B cell (primary cell): ENCODE data around the gene COPS8. TPM values are rescaled to one million over a fixed set of nuclear protein-coding genes. Genes with fewer than 3 reads are reported as not detected.

Source experiments
- ATAC-seq: fragments of 200-7000 bp; cut with Tn5 transposase; one replicate; pipeline ENCODE4 v1.10.0; 2021; ENCODE audit warnings: low read depth, mild to moderate bottlenecking, moderate number of reproducible peaks, moderate library complexity
- CTCF ChIA-PET: fragments of 350-600 bp; sonication (Branson Sonifier 250); formaldehyde crosslinking; loops from one replicate; lab custom pipeline; 2021; ENCODE audit warnings: antibody characterized with exemption, inconsistent platforms; lab: Charles Lee
- POLR2A ChIA-PET: fragments of 350-600 bp; sonication (Branson Sonifier 250); formaldehyde crosslinking; loops from one replicate; lab custom pipeline; 2021; ENCODE audit warnings: antibody characterized with exemption; lab: Charles Lee
- DNase-seq: peaks from one replicate; pipeline ENCODE4 v3.0.0; 2013
- H2AFZ ChIP-seq: 2 replicates; pipeline ENCODE4 v1.6.1; 2012; ENCODE audit warnings: mild to moderate bottlenecking, low read depth, low read length; ENCODE audit not compliant: insufficient read depth, poor library complexity, severe bottlenecking
- H3K27ac ChIP-seq, 2 donors: 1 replicate in 1 of 2; 2 replicates in 1 of 2; pipeline ENCODE4 v1.5.1; 2012 to 2013; ENCODE audit warnings: low read length in 2 of 2, mild to moderate bottlenecking in 2 of 2, moderate library complexity in 1 of 2
- H3K27me3 ChIP-seq, 4 experiments: fragments of 200-600 bp in 1 of 4; sonication (generic) in 1 of 4; replicated peaks in 1 of 4; 1 replicate in 2 of 4; 2 replicates in 2 of 4; pipeline versions ENCODE4 v1.6.1 to v1.7.0; 2013 to 2016; ENCODE audit warnings: low read length in 3 of 4, mild to moderate bottlenecking in 2 of 4, mixed read lengths in 1 of 4, moderate library complexity in 1 of 4; ENCODE audit not compliant: insufficient read depth in 4 of 4, control insufficient read depth in 3 of 4; ENCODE audit errors: control extremely low read depth in 1 of 4
- H3K36me3 ChIP-seq, 2 experiments: replicated peaks in 1 of 2; 1 replicate in 1 of 2; 2 replicates in 1 of 2; pipeline versions ENCODE4 v1.6.1 to v1.7.1; 2013; ENCODE audit warnings: low read length in 1 of 2; ENCODE audit not compliant: insufficient read depth in 2 of 2, control insufficient read depth in 1 of 2; ENCODE audit errors: control extremely low read depth in 1 of 2, extremely low read depth in 1 of 2
- H3K4me1 ChIP-seq, 2 donors: fragments of 200-600 bp in 1 of 2; sonication (generic) in 1 of 2; 1 replicate in 1 of 2; 2 replicates in 1 of 2; pipeline versions ENCODE4 v1.5.1 to v1.6.1; 2013 to 2017; ENCODE audit warnings: low read length in 2 of 2; ENCODE audit not compliant: control insufficient read depth in 2 of 2, insufficient read depth in 2 of 2
- H3K4me2 ChIP-seq: replicated peaks from 2 replicates; pipeline ENCODE3; 2012; ENCODE audit warnings: mild to moderate bottlenecking, low read depth, low read length; ENCODE audit not compliant: poor library complexity, severe bottlenecking
- H3K4me3 ChIP-seq, 5 experiments: fragments of 200-600 bp in 1 of 5; sonication (generic) in 1 of 5; 1 replicate in 3 of 5; 2 replicates in 2 of 5; pipeline versions ENCODE4 v1.5.1 to v1.7.0; 2011 to 2016; ENCODE audit warnings: low read length in 4 of 5, mild to moderate bottlenecking in 4 of 5, low read depth in 2 of 5, control low read depth in 1 of 5, moderate library complexity in 1 of 5; ENCODE audit not compliant: insufficient read depth in 1 of 5; ENCODE audit errors: control extremely low read depth in 1 of 5, extremely low read depth in 1 of 5
- H3K79me2 ChIP-seq: fragments of 200-600 bp; sonication (generic); one replicate; pipeline ENCODE4 v1.6.0; 2016; ENCODE audit warnings: low read length; ENCODE audit not compliant: control insufficient read depth, insufficient read depth
- H3K9ac ChIP-seq: fragments of 200-600 bp; sonication (generic); 2 replicates; pipeline ENCODE4 v1.6.1; 2017; ENCODE audit warnings: mild to moderate bottlenecking, low read length, moderate library complexity
- H3K9me3 ChIP-seq, 3 donors: one replicate each; pipeline versions ENCODE4 v1.6.1 to v1.7.1; 2013; ENCODE audit warnings: low read length in 2 of 3; ENCODE audit not compliant: control insufficient read depth in 2 of 3, insufficient read depth in 1 of 3; ENCODE audit errors: control extremely low read depth in 1 of 3
- H4K20me1 ChIP-seq: 2 replicates; pipeline ENCODE4 v1.6.0; 2012; ENCODE audit warnings: mild to moderate bottlenecking, low read length; ENCODE audit not compliant: insufficient read depth, control insufficient read depth, poor library complexity, severe bottlenecking
- H3K27ac Mint-ChIP-seq: one replicate; pipeline ENCODE4 v1.8.0; 2021; ENCODE audit warnings: mixed read lengths
- H3K27me3 Mint-ChIP-seq: one replicate; pipeline ENCODE4 v1.8.0; 2021; ENCODE audit warnings: mixed read lengths
- H3K4me1 Mint-ChIP-seq: one replicate; pipeline ENCODE4 v1.8.0; 2021; ENCODE audit warnings: mixed read lengths
- H3K4me3 Mint-ChIP-seq: one replicate; pipeline ENCODE4 v1.8.0; 2021; ENCODE audit warnings: mixed read lengths
- H3K9me3 Mint-ChIP-seq: one replicate; pipeline ENCODE4 v1.8.0; 2022; ENCODE audit warnings: mixed read lengths; ENCODE audit not compliant: insufficient read depth
- CTCF ChIP-seq: fragments of 200-600 bp; IDR thresholded peaks from one replicate; pipeline ENCODE4 v1.8.0; 2022; ENCODE audit warnings: antibody characterized with exemption, mild to moderate bottlenecking
- EZH2 ChIP-seq: IDR thresholded peaks from 2 replicates; pipeline ENCODE4 v1.6.1; 2012; ENCODE audit warnings: borderline replicate concordance, low read depth, mild to moderate bottlenecking, moderate library complexity, low read length; ENCODE audit not compliant: insufficient read depth, poor library complexity, severe bottlenecking
- WGBS: methylation state at CpG from one replicate; pipeline ENCODE4 v1.1.5; 2013; ENCODE audit warnings: missing lambda C conversion rate; ENCODE audit not compliant: insufficient coverage; 5-methylcytosine and 5-hydroxymethylcytosine counted together
- intact Hi-C: fragments of 100-400 bp; cut with micrococcal nuclease; formaldehyde crosslinking; loops from one replicate; pipeline ENCODE4 v1.10.0; 2022
- polyA plus RNA-seq: library from polyadenylated mRNA; depleted of rRNA; stranded (reverse); fragments of >200 nt; gene quantifications from 2 replicates; pipeline ENCODE4 v1.2.3, GENCODE V29; 2012
- total RNA-seq, 2 donors: library from RNA; stranded (reverse); fragments of 120-200 nt in 1 of 2; gene quantifications; 1 replicate in 1 of 2; 2 replicates in 1 of 2; pipeline versions ENCODE4 v1.2.3 to v1.2.4, GENCODE V29; 2013 to 2022

The COPS8 gene
- total and polyA plus RNA-seq, 2 donors (not counting 1 experiment from before 2014, with no cell fraction given) = 21.7 to 34.2 TPM

- Histone ChIP-seq H3K4me3 (peak overlapping the region in 2 of 5 experiments; percentile 24 to 31), H3K4me2 (peak overlapping the region; percentile 66), H3K9ac (peak overlapping the region; percentile 14), H4K20me1 (no peaks in the 10 kb centered on the region), H3K79me2 (no peaks in the 10 kb centered on the region), H3K9me3 (no peaks in the 10 kb centered on the region), H3K36me3 (no peaks in the 10 kb centered on the region), H3K27me3 (peaks cover 0 to 3% (median 0%) of the 10 kb centered on the region in 4 experiments), H3K4me1 (peaks cover 21 to 33% of the 10 kb centered on the region in 2 donors), H2AFZ (no peak overlapping the region), H3K27ac (no peak overlapping the region)
- CTCF ChIA-PET = interaction anchor here (0.5 to 4.8 kb wide), 13 partner anchors 13 to 1294 kb away, joined by 3 to 34 read pairs (median 6); partner anchors contain the start of gene ACKR3
- peak; percentile 59 for ATAC-seq
- POLR2A ChIA-PET = no interaction called here
- DNase-seq = peak; percentile 52
- H3K27ac Mint-ChIP-seq = peak overlapping the region; percentile 82
- WGBS = 61% methylated on average over 5 of the region's 8 CpGs
- peaks cover 13% of the 10 kb centered on the region for H3K27me3 Mint-ChIP-seq
- peaks cover 36% of the 10 kb centered on the region for H3K4me1 Mint-ChIP-seq
- peak overlapping the region; percentile 69 for H3K4me3 Mint-ChIP-seq
- TF ChIP-seq CTCF (no peak), EZH2 (no peak)
- intact Hi-C loops = no loop called here
- no peaks in the 10 kb centered on the region for H3K9me3 Mint-ChIP-seq
Measured at GRCh38 chr2:237059155-237059875, 26.4 kb upstream of the COPS8 start.
